ENCODE measurements around the gene CNPY3.

- no peak for TF ChIP-seq EZH2 (IDR thresholded peaks at IDR 0.05; ENCODE audit: low read length)
- no peak for TF ChIP-seq CTCF (optimal IDR thresholded peaks at IDR 0.05 in 1 of 3, IDR thresholded peaks at IDR 0.05 in 1 of 3, conservative IDR thresholded peaks at IDR 0.05 in 1 of 3; ENCODE audit: extremely low read depth in 1 of 3, insufficient read depth in 2 of 3, low read length in 3 of 3)
Measured at GRCh38 chr6:42933205-42933604, 3.9 kb downstream of the CNPY3 start.

Measured in keratinocyte (primary cell).